ENCODE measurements around the gene CCDC88C.

- TF ChIP-seq CTCF (IDR thresholded peaks at IDR 0.05; ENCODE audit: low read depth, low read length): no peak
- no peak for TF ChIP-seq EZH2phosphoT487 (IDR thresholded peaks at IDR 0.05; ENCODE audit: low read depth)
These were observed 35.6 kb downstream of the CCDC88C start for GRCh38 chr14:91381801-91382670.

All from OCI-LY3 (cell line).